Measurements from ENCODE around the gene LAYN.

The LAYN gene

GRCh38 chr11:111559800-111560464 lies 19.4 kb downstream of the LAYN start:
- no peak for DNase-seq (ENCODE audit: low spot score)
- Histone ChIP-seq H3K4me1 (ENCODE audit: insufficient read depth, poor library complexity, severe bottlenecking) (peaks cover 38% of the 10 kb centered on the region), H3K36me3 (ENCODE audit: low read depth) (no peaks in the 10 kb centered on the region), H3K9me3 (ENCODE audit: severe bottlenecking) (no peaks in the 10 kb centered on the region), H3K4me3 (ENCODE audit: severe bottlenecking) (no peak overlapping the region), H3K27ac (ENCODE audit: poor library complexity, severe bottlenecking) (no peak overlapping the region), H3K27me3 (ENCODE audit: insufficient read depth, poor library complexity, severe bottlenecking) (no peaks in the 10 kb centered on the region)
- no peak for TF ChIP-seq CTCF (IDR thresholded peaks at IDR 0.05; ENCODE audit: poor library complexity, severe bottlenecking)
- no peak for ATAC-seq (ENCODE audit: low read depth)

- H3K27ac ChIP-seq (ENCODE audit: poor library complexity, severe bottlenecking) = peak overlapping the region; percentile 48
- H3K4me1 ChIP-seq (ENCODE audit: insufficient read depth, poor library complexity, severe bottlenecking) = peaks cover 29% of the 10 kb centered on the region
- no peak overlapping the region for H3K4me3 ChIP-seq (ENCODE audit: severe bottlenecking)
- H3K9me3 ChIP-seq (ENCODE audit: severe bottlenecking) = no peaks in the 10 kb centered on the region
- no peak for ATAC-seq (ENCODE audit: low read depth)
- no peaks in the 10 kb centered on the region for H3K27me3 ChIP-seq (ENCODE audit: insufficient read depth, poor library complexity, severe bottlenecking)
- H3K36me3 ChIP-seq (ENCODE audit: low read depth) = no peaks in the 10 kb centered on the region
- no peak for TF ChIP-seq CTCF (IDR thresholded peaks at IDR 0.05; ENCODE audit: poor library complexity, severe bottlenecking)
- DNase-seq (ENCODE audit: low spot score) = no peak
Observed at GRCh38 chr11:111560800-111561199, 20.3 kb downstream of the LAYN start.

- H3K36me3 ChIP-seq (ENCODE audit: low read depth) = no peaks in the 10 kb centered on the region
- no peaks in the 10 kb centered on the region for H3K9me3 ChIP-seq (ENCODE audit: severe bottlenecking)
- ATAC-seq (ENCODE audit: low read depth) (no peak), DNase-seq (ENCODE audit: low spot score) (no peak)
- H3K4me1 ChIP-seq (ENCODE audit: insufficient read depth, poor library complexity, severe bottlenecking) = peaks cover 28% of the 10 kb centered on the region
- no peaks in the 10 kb centered on the region for H3K27me3 ChIP-seq (ENCODE audit: insufficient read depth, poor library complexity, severe bottlenecking)
- H3K4me3 ChIP-seq (ENCODE audit: severe bottlenecking) = no peak overlapping the region
- H3K27ac ChIP-seq (ENCODE audit: poor library complexity, severe bottlenecking) = peak overlapping the region; percentile 48
- TF ChIP-seq CTCF (IDR thresholded peaks at IDR 0.05; ENCODE audit: poor library complexity, severe bottlenecking) = no peak
Observed at GRCh38 chr11:111561306-111561705, 20.8 kb downstream of the LAYN start.

- peak; percentile 52 for ATAC-seq (ENCODE audit: low read depth)
- Histone ChIP-seq H3K27ac (ENCODE audit: poor library complexity, severe bottlenecking) (peak overlapping the region; percentile 48), H3K9me3 (ENCODE audit: severe bottlenecking) (no peaks in the 10 kb centered on the region), H3K4me1 (ENCODE audit: insufficient read depth, poor library complexity, severe bottlenecking) (peaks cover 28% of the 10 kb centered on the region), H3K36me3 (ENCODE audit: low read depth) (no peaks in the 10 kb centered on the region), H3K4me3 (ENCODE audit: severe bottlenecking) (no peak overlapping the region), H3K27me3 (ENCODE audit: insufficient read depth, poor library complexity, severe bottlenecking) (no peaks in the 10 kb centered on the region)
- TF ChIP-seq CTCF (IDR thresholded peaks at IDR 0.05; ENCODE audit: poor library complexity, severe bottlenecking) = no peak
- no peak for DNase-seq (ENCODE audit: low spot score)
Observed at GRCh38 chr11:111561791-111562325, 21.3 kb downstream of the LAYN start.
